Measurements from ENCODE around the gene TMEM135.
"Not testable (repeated sequence)": the region's sequence is repeated elsewhere in the genome, so short reads cannot be mapped to it uniquely, and the experiment has no call there.

The TMEM135 gene

DNA sequence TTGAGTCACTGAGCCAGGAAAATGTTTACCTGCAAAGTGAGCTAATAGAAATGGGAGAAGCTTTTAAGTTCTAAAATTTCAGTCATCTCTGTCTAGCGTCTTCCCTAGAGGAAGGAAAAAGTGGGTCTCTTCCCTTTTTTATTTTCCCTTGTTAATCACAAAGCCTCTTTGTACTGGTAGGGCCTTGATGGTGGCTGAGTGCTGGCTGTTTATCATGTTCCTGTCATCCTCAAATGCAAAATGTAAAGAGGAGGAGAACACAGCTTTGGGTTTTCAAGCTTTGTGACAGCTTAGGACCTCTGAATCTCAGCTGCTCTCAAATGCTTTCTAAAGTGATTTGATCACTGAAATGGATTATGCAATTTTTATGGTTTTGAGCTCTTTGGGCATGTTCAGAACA lies 222.0 kb downstream of the TMEM135 start:
- Histone ChIP-seq H3K4me1 (ENCODE audit: insufficient read depth, insufficient read length) (no peaks in the 10 kb centered on the region), H3K9ac (ENCODE audit: insufficient read length, low read depth) (no peak overlapping the region), H3K9me3 (ENCODE audit: insufficient read depth, low read length) (no peaks in the 10 kb centered on the region), H3K36me3 (ENCODE audit: insufficient read depth, insufficient read length, low read length) (no peaks in the 10 kb centered on the region), H3K27me3 (ENCODE audit: insufficient read depth, insufficient read length) (no peaks in the 10 kb centered on the region), H3K4me3 (ENCODE audit: insufficient read length, low read depth) (no peak overlapping the region)
- TF ChIP-seq ZNF274 (IDR thresholded peaks at IDR 0.05; ENCODE audit: low read depth, low read length) (no peak), SUZ12 (IDR thresholded peaks at IDR 0.05; ENCODE audit: extremely low read depth, insufficient read depth, insufficient read length) (no peak), YY1 (IDR thresholded peaks at IDR 0.05; ENCODE audit: insufficient read depth, insufficient read length) (no peak)
- no peak for DNase-seq (ENCODE audit: low read depth, low spot score)

DNA sequence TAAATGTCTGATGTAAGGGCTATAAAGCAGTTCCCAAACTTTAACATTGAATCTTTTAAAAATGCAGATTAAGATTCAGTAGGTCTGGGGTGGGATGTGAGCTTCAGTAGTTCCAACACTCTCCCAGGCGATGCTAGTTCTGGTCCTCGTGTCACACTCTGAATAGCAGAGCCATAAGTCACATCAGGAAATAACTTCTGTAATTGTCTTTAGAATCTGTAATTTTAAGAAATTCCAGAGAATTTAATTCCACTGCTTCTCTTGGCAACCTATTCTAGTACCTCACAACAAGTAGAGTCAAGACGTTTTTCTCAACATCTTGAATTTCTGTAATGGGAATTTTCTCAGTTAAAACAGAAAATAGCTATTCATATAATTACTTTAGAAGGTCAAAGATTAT lies 223.1 kb downstream of the TMEM135 start:
- H3K36me3 ChIP-seq (ENCODE audit: insufficient read depth, insufficient read length, low read length), result no peaks in the 10 kb centered on the region
- no peaks in the 10 kb centered on the region for H3K4me1 ChIP-seq (ENCODE audit: insufficient read depth, insufficient read length)
- DNase-seq (ENCODE audit: low read depth, low spot score), result no peak
- no peaks in the 10 kb centered on the region for H3K9me3 ChIP-seq (ENCODE audit: insufficient read depth, low read length)
- no peak overlapping the region for H3K9ac ChIP-seq (ENCODE audit: insufficient read length, low read depth)
- no peak overlapping the region for H3K4me3 ChIP-seq (ENCODE audit: insufficient read length, low read depth)
- H3K27me3 ChIP-seq (ENCODE audit: insufficient read depth, insufficient read length), result no peaks in the 10 kb centered on the region
- TF ChIP-seq SUZ12 (IDR thresholded peaks at IDR 0.05; ENCODE audit: extremely low read depth, insufficient read depth, insufficient read length) (no peak), YY1 (IDR thresholded peaks at IDR 0.05; ENCODE audit: insufficient read depth, insufficient read length) (no peak), ZNF274 (IDR thresholded peaks at IDR 0.05; ENCODE audit: low read depth, low read length) (no peak)

DNA sequence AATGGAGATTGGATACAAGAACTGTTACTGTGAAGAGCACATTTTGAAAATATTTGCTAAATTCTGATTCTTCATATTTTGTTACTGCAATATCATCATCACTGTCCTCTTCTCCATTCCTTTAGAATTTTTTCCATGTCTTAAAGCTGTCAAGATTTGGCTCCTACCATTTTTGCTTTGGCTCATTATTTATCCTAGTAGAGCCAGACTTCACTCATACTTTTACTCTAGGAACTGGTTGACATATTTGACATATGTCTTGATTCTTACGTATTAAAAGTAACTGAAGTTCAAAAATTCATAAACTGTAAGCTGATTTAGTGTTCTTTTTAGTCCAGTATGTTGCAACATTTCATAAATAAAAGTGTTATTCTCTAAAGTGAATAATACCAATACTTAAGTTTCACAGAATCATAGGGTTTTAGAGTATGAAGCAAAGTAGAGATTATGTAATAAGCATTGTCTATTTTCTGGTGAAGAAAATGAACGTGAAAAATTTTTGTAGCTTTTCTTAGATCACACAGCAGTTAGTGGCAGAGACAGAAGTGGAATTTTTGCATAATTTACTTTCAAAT lies 225.6 kb downstream of the TMEM135 start:
- no peak overlapping the region for H3K4me3 ChIP-seq (ENCODE audit: insufficient read length, low read depth)
- TF ChIP-seq YY1 (IDR thresholded peaks at IDR 0.05; ENCODE audit: insufficient read depth, insufficient read length) (no peak), ZNF274 (IDR thresholded peaks at IDR 0.05; ENCODE audit: low read depth, low read length) (no peak), SUZ12 (IDR thresholded peaks at IDR 0.05; ENCODE audit: extremely low read depth, insufficient read depth, insufficient read length) (no peak)
- H3K36me3 ChIP-seq (ENCODE audit: insufficient read depth, insufficient read length, low read length), result no peaks in the 10 kb centered on the region
- no peaks in the 10 kb centered on the region for H3K9me3 ChIP-seq (ENCODE audit: insufficient read depth, low read length)
- H3K9ac ChIP-seq (ENCODE audit: insufficient read length, low read depth), result no peak overlapping the region
- H3K4me1 ChIP-seq (ENCODE audit: insufficient read depth, insufficient read length), result no peaks in the 10 kb centered on the region
- no peaks in the 10 kb centered on the region for H3K27me3 ChIP-seq (ENCODE audit: insufficient read depth, insufficient read length)
- DNase-seq (ENCODE audit: low read depth, low spot score), result no peak

DNA sequence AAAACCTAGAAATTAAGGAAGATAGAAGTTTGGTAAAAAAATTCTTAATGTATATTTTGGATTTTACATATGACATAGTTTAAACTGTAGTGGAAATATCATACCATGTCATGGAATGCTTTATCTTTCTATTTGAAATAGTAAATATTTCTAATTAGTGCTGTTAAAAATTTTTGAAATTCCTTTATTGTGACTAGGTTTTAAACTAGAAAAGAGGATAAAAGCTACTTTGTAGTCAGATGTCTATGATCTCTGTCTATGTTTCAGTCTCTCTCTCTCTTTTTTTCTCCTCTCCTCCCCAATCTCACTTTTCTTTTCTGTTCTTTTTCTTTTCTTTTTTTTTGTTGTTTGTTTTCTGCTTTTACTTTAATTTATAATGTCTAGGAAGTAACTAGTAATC lies 226.2 kb downstream of the TMEM135 start:
- H3K36me3 ChIP-seq (ENCODE audit: insufficient read depth, insufficient read length, low read length), result no peaks in the 10 kb centered on the region
- no peaks in the 10 kb centered on the region for H3K4me1 ChIP-seq (ENCODE audit: insufficient read depth, insufficient read length)
- TF ChIP-seq SUZ12 (IDR thresholded peaks at IDR 0.05; ENCODE audit: extremely low read depth, insufficient read depth, insufficient read length) (no peak), ZNF274 (IDR thresholded peaks at IDR 0.05; ENCODE audit: low read depth, low read length) (no peak), YY1 (IDR thresholded peaks at IDR 0.05; ENCODE audit: insufficient read depth, insufficient read length) (no peak)
- H3K9ac ChIP-seq (ENCODE audit: insufficient read length, low read depth), result no peak overlapping the region
- H3K4me3 ChIP-seq (ENCODE audit: insufficient read length, low read depth), result no peak overlapping the region
- H3K27me3 ChIP-seq (ENCODE audit: insufficient read depth, insufficient read length), result no peaks in the 10 kb centered on the region
- DNase-seq (ENCODE audit: low read depth, low spot score), result no peak
- no peaks in the 10 kb centered on the region for H3K9me3 ChIP-seq (ENCODE audit: insufficient read depth, low read length)

DNA sequence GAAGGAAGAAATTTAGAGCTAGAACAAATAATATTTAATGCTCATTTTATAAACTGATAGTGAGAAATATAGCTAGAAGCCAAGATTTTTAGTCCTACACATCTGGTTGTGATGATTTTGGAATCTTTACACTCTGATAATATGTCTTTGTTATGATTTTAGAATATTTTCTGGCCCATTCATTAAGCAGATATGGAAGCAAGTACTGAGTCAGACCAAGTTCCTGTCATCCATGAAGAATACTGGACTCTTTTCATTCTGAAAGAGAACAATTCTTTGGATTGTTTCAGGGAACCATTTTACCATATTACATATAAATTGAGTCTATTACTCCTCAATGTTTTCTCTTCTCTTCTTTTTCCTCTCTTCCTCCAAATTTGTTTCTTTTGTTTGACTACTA lies 227.4 kb downstream of the TMEM135 start:
- no peak overlapping the region for H3K4me3 ChIP-seq (ENCODE audit: insufficient read length, low read depth)
- DNase-seq (ENCODE audit: low read depth, low spot score), result no peak
- H3K36me3 ChIP-seq (ENCODE audit: insufficient read depth, insufficient read length, low read length), result no peaks in the 10 kb centered on the region
- TF ChIP-seq YY1 (IDR thresholded peaks at IDR 0.05; ENCODE audit: insufficient read depth, insufficient read length), result no peak
- no peak for TF ChIP-seq SUZ12 (IDR thresholded peaks at IDR 0.05; ENCODE audit: extremely low read depth, insufficient read depth, insufficient read length)
- TF ChIP-seq ZNF274 (IDR thresholded peaks at IDR 0.05; ENCODE audit: low read depth, low read length), result no peak
- H3K9me3 ChIP-seq (ENCODE audit: insufficient read depth, low read length), result no peaks in the 10 kb centered on the region
- H3K27me3 ChIP-seq (ENCODE audit: insufficient read depth, insufficient read length), result no peaks in the 10 kb centered on the region
- H3K9ac ChIP-seq (ENCODE audit: insufficient read length, low read depth), result no peak overlapping the region
- H3K4me1 ChIP-seq (ENCODE audit: insufficient read depth, insufficient read length), result no peaks in the 10 kb centered on the region

DNA sequence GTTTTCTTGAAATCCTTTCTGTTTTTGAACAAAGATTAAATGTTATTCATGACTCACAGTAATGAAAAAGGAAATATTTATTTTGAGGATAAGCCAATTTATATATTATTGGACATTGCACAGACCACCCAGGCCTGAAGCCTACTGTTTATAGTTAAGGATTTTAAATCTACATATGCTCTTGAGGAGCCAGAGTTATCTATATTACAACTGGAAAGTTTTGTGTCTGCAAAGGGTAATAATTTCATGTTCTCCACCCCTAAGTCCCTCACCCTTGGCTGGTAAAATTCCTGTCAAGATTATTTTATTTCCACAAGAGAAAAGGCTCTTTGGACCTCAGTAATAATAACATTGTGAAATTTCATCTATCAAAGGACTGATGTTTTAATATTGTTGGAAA lies 228.2 kb downstream of the TMEM135 start:
- no peaks in the 10 kb centered on the region for H3K9me3 ChIP-seq (ENCODE audit: insufficient read depth, low read length)
- no peak overlapping the region for H3K4me3 ChIP-seq (ENCODE audit: insufficient read length, low read depth)
- no peak for TF ChIP-seq SUZ12 (IDR thresholded peaks at IDR 0.05; ENCODE audit: extremely low read depth, insufficient read depth, insufficient read length)
- no peak for TF ChIP-seq ZNF274 (IDR thresholded peaks at IDR 0.05; ENCODE audit: low read depth, low read length)
- no peak for TF ChIP-seq YY1 (IDR thresholded peaks at IDR 0.05; ENCODE audit: insufficient read depth, insufficient read length)
- no peaks in the 10 kb centered on the region for H3K4me1 ChIP-seq (ENCODE audit: insufficient read depth, insufficient read length)
- no peak for DNase-seq (ENCODE audit: low read depth, low spot score)
- no peaks in the 10 kb centered on the region for H3K27me3 ChIP-seq (ENCODE audit: insufficient read depth, insufficient read length)
- H3K36me3 ChIP-seq (ENCODE audit: insufficient read depth, insufficient read length, low read length), result no peaks in the 10 kb centered on the region
- no peak overlapping the region for H3K9ac ChIP-seq (ENCODE audit: insufficient read length, low read depth)

DNA sequence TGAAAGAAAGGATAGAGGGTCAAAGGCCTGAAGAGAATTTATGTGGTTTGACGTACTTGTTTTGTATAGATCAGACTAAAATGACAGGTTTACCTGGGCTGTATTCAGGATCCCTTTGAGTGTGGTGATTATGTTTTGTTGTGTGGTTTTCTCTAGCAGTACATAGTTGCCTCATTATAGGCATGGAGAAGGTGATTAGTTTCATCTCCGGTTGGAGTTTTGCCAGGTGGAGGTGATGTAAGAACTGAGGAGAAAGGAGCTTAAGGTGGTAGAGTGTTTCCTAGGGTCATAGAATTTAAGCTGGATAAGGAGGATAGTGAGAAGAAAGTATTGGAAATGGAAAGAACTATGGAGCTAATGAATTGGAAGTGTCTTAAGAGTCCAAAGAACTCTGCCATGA lies 229.0 kb downstream of the TMEM135 start:
- no peak overlapping the region for H3K4me3 ChIP-seq (ENCODE audit: insufficient read length, low read depth)
- H3K9ac ChIP-seq (ENCODE audit: insufficient read length, low read depth), result no peak overlapping the region
- TF ChIP-seq YY1 (IDR thresholded peaks at IDR 0.05; ENCODE audit: insufficient read depth, insufficient read length) (no peak), ZNF274 (IDR thresholded peaks at IDR 0.05; ENCODE audit: low read depth, low read length) (no peak), SUZ12 (IDR thresholded peaks at IDR 0.05; ENCODE audit: extremely low read depth, insufficient read depth, insufficient read length) (no peak)
- no peak for DNase-seq (ENCODE audit: low read depth, low spot score)
- H3K36me3 ChIP-seq (ENCODE audit: insufficient read depth, insufficient read length, low read length), result no peaks in the 10 kb centered on the region
- H3K9me3 ChIP-seq (ENCODE audit: insufficient read depth, low read length), result no peaks in the 10 kb centered on the region
- no peaks in the 10 kb centered on the region for H3K4me1 ChIP-seq (ENCODE audit: insufficient read depth, insufficient read length)
- H3K27me3 ChIP-seq (ENCODE audit: insufficient read depth, insufficient read length), result no peaks in the 10 kb centered on the region

DNA sequence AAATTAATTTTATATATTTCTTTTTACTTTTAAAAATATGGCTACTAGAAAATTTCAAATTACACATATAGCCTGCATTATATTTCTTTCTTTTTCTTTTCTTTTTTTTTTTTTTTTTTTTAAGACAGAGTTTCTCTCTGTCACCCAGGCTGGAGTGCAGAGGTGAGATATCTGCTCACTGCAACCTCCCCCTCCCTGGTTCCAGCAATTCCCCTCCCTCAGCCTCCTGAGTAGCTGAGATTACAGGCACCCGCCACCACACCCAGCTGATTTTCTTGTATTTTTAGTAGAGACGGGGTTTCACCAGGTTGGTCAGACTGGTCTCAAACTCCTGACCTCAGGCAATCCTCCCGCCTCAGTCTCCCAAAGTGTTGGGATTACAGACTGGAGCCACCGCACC lies 234.2 kb downstream of the TMEM135 start:
- H3K36me3 ChIP-seq (ENCODE audit: insufficient read depth, insufficient read length, low read length); H3K9me3 ChIP-seq (ENCODE audit: insufficient read depth, low read length); H3K4me1 ChIP-seq (ENCODE audit: insufficient read depth, insufficient read length); H3K9ac ChIP-seq (ENCODE audit: insufficient read length, low read depth); H3K27me3 ChIP-seq (ENCODE audit: insufficient read depth, insufficient read length); DNase-seq (ENCODE audit: low read depth, low spot score); H3K4me3 ChIP-seq (ENCODE audit: insufficient read length, low read depth): not testable (repeated sequence)

Measured in NT2/D1 (cell line).